ENCODE results near the gene RTN4IP1. TPM values are rescaled to one million over a fixed set of nuclear protein-coding genes. Genes with fewer than 3 reads are reported as not detected.
A peak's percentile ranks its signal among the peaks of the same experiment; 100 is the strongest.
"Not testable (repeated sequence)": the region's sequence is repeated elsewhere in the genome, so short reads cannot be mapped to it uniquely, and the experiment has no call there.

Gene RTN4IP1
- total and polyA plus RNA-seq, 4 experiments from 2014 or later, result 5.8 to 8.3 (median 7.4) TPM

DNA sequence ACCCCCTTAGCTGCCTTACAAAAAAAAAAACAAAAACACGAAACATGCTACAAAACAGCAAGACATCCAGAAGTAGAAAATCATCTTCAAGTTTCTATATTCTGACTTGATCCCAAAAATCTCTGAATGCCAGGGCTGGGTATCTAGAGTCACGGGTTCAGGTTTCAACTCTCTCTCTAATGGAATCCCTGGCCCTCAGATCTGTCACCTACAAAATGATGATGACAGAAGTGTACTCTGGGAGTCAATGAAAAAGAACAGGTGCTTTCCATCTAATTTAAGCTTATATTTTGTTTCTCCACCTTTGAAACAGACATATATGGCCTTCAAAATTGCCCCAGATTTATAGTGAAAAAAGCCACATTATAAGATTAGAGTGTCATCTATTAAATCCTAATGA, 18.3 kb downstream of the RTN4IP1 start:
- Histone ChIP-seq H3K4me3 (ENCODE audit: low read length in 2 of 2) (no peak overlapping the region), H3K4me1 (ENCODE audit: insufficient read depth, low read length) (no peaks in the 10 kb centered on the region), H3K27me3 (ENCODE audit: insufficient read depth, low read length) (no peaks in the 10 kb centered on the region), H3K27ac (ENCODE audit: low read depth, low read length) (no peak overlapping the region), H3K36me3 (ENCODE audit: insufficient read depth, low read length) (no peaks in the 10 kb centered on the region), H3K9me3 (ENCODE audit: control insufficient read depth in 1 of 2, low read length in 2 of 2) (no peaks in the 10 kb centered on the region)
- DNase-seq, result no peak
- peaks cover 8 to 20% of the 10 kb centered on the region in 2 donors for H3K36me3 Mint-ChIP-seq
- no peak overlapping the region for H3K27ac Mint-ChIP-seq
- ChIA-PET CTCF (ENCODE audit: partially characterized antibody) (interaction anchor here (0.6 to 1.5 kb wide), 7 partner anchors 9 to 272 kb away, joined by 3 to 4 read pairs (median 3); no protein-coding TSS in a partner anchor), POLR2A (ENCODE audit: partially characterized antibody) (no interaction called here)
- peaks cover 0 to 5% (median 1%) of the 10 kb centered on the region in 4 donors for H3K4me1 Mint-ChIP-seq
- no peaks in the 10 kb centered on the region for H3K27me3 Mint-ChIP-seq
- H3K9me3 Mint-ChIP-seq, result no peaks in the 10 kb centered on the region
- no peak overlapping the region for H3K4me3 Mint-ChIP-seq
- intact Hi-C loops (cut with micrococcal nuclease), result no loop called here

DNA sequence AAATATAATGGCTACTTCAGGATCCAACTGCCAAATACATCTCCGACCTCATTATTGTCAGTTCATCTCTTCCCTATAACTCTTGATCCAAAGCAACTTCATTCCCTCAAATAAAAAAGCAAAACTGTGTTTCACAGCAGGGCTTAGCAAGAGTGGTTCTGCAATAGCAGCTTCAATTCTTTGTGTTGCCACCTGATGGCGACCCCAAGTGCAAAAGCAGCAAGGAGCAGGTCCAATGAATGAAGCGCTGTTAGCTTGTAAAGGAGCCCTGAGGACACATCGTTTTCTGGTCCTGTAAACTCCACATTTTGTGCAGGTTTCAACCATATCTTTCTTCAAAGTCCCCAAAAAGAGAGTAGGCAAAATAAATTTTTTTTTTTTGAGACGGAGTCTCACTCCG, 19.6 kb downstream of the RTN4IP1 start:
- H3K36me3 ChIP-seq (ENCODE audit: insufficient read depth, low read length), result no peaks in the 10 kb centered on the region
- ChIA-PET CTCF (ENCODE audit: partially characterized antibody) (interaction anchor here (0.5 to 3.0 kb wide), 6 partner anchors 9 to 680 kb away, joined by 3 to 17 read pairs (median 3); no protein-coding TSS in a partner anchor), POLR2A (ENCODE audit: partially characterized antibody) (no interaction called here)
- peaks cover 8 to 19% of the 10 kb centered on the region in 2 donors for H3K36me3 Mint-ChIP-seq
- DNase-seq, result no peak
- intact Hi-C loops (cut with micrococcal nuclease), result no loop called here
- no peak overlapping the region for H3K27ac ChIP-seq (ENCODE audit: low read depth, low read length)
- H3K4me3 Mint-ChIP-seq, result no peak overlapping the region
- no peak overlapping the region for H3K27ac Mint-ChIP-seq
- H3K27me3 Mint-ChIP-seq, result no peaks in the 10 kb centered on the region
- H3K4me1 ChIP-seq (ENCODE audit: insufficient read depth, low read length), result no peaks in the 10 kb centered on the region
- H3K4me3 ChIP-seq (ENCODE audit: low read length in 2 of 2), result no peak overlapping the region
- H3K9me3 ChIP-seq (ENCODE audit: control insufficient read depth in 1 of 2, low read length in 2 of 2), result no peaks in the 10 kb centered on the region
- peaks cover 0 to 5% (median 1%) of the 10 kb centered on the region in 4 donors for H3K4me1 Mint-ChIP-seq
- H3K9me3 Mint-ChIP-seq, result no peaks in the 10 kb centered on the region
- no peaks in the 10 kb centered on the region for H3K27me3 ChIP-seq (ENCODE audit: insufficient read depth, low read length)

GRCh38 chr6:106608080-106608668, 21.1 kb downstream of the RTN4IP1 start:
- Histone ChIP-seq H3K4me1 (ENCODE audit: insufficient read depth, low read length) (no peaks in the 10 kb centered on the region), H3K27ac (ENCODE audit: low read depth, low read length) (no peak overlapping the region), H3K36me3 (ENCODE audit: insufficient read depth, low read length) (no peaks in the 10 kb centered on the region), H3K4me3 (ENCODE audit: low read length in 2 of 2) (no peak overlapping the region), H3K27me3 (ENCODE audit: insufficient read depth, low read length) (no peaks in the 10 kb centered on the region), H3K9me3 (ENCODE audit: control insufficient read depth in 1 of 2, low read length in 2 of 2) (no peaks in the 10 kb centered on the region)
- peak in 4 of 5 donors; percentile 31 to 47 (median 37) for DNase-seq
- CTCF ChIA-PET (ENCODE audit: partially characterized antibody), result interaction anchor here (0.8 to 3.0 kb wide), 14 partner anchors 8 to 164 kb away, joined by 3 to 17 read pairs (median 4); no protein-coding TSS in a partner anchor
- Mint-ChIP-seq H3K27ac (peak overlapping the region in 1 of 7 donors; percentile 0), H3K4me3 (no peak overlapping the region), H3K36me3 (peaks cover 5 to 10% of the 10 kb centered on the region in 2 donors), H3K4me1 (peaks cover 0 to 5% (median 1%) of the 10 kb centered on the region in 4 donors), H3K27me3 (no peaks in the 10 kb centered on the region), H3K9me3 (no peaks in the 10 kb centered on the region)
- POLR2A ChIA-PET (ENCODE audit: partially characterized antibody), result no interaction called here
- intact Hi-C loops (cut with micrococcal nuclease), result loop anchor here (1.0 kb wide), 1 partner anchor 371 kb away; no protein-coding TSS in a partner anchor

GRCh38 chr6:106600329-106600728, 29.0 kb downstream of the RTN4IP1 start:
- H3K27me3 ChIP-seq (ENCODE audit: insufficient read depth, low read length), result no peaks in the 10 kb centered on the region

DNA sequence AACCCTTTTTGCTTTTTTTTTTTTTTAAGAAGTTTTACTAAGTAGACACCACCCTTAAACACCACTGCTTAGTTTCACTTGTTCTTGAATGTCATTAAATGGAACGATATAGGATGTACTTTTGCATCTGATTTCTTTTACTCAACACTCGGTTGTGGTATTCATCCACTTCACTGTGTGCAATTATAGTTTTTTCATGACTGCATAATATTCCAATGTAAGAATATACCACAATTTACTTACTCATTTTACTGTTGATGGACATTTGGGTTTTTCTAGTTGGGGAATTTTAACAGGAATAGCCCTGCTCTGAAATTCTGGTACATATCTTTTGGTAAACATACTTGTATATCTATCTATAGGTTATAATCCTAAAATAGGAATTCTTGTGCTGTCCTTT, 29.9 kb downstream of the RTN4IP1 start:
- Histone ChIP-seq H3K27ac (ENCODE audit: low read depth, low read length) (no peak overlapping the region), H3K36me3 (ENCODE audit: insufficient read depth, low read length) (no peaks in the 10 kb centered on the region), H3K4me3 (ENCODE audit: low read length in 2 of 2) (no peak overlapping the region), H3K27me3 (ENCODE audit: insufficient read depth, low read length) (no peaks in the 10 kb centered on the region), H3K9me3 (ENCODE audit: control insufficient read depth in 1 of 2, low read length in 2 of 2) (no peaks in the 10 kb centered on the region), H3K4me1 (ENCODE audit: insufficient read depth, low read length) (no peaks in the 10 kb centered on the region)
- Mint-ChIP-seq H3K9me3 (peaks cover 0 to 2% (median 0%) of the 10 kb centered on the region in 8 donors), H3K27me3 (no peaks in the 10 kb centered on the region), H3K36me3 (peaks cover 17 to 52% of the 10 kb centered on the region in 2 donors), H3K27ac (no peak overlapping the region), H3K4me1 (no peaks in the 10 kb centered on the region), H3K4me3 (peak overlapping the region in 1 of 8 donors; percentile 20)
- DNase-seq, result no peak
- POLR2A ChIA-PET (ENCODE audit: partially characterized antibody), result no interaction called here
- intact Hi-C loops (cut with micrococcal nuclease), result no loop called here
- CTCF ChIA-PET (ENCODE audit: partially characterized antibody), result no interaction called here

More at GRCh38 chr6:106600329-106600728, 29.0 kb downstream of the RTN4IP1 start:
- no peaks in the 10 kb centered on the region for H3K36me3 ChIP-seq (ENCODE audit: insufficient read depth, low read length)
- Mint-ChIP-seq H3K4me1 (no peaks in the 10 kb centered on the region), H3K27me3 (no peaks in the 10 kb centered on the region), H3K9me3 (peaks cover 0 to 2% (median 0%) of the 10 kb centered on the region in 8 donors), H3K36me3 (peaks cover 19 to 49% of the 10 kb centered on the region in 2 donors), H3K27ac (no peak overlapping the region), H3K4me3 (no peak overlapping the region)
- H3K27ac ChIP-seq (ENCODE audit: low read depth, low read length), result no peak overlapping the region
- no peak for DNase-seq
- H3K4me3 ChIP-seq (ENCODE audit: low read length in 2 of 2), result no peak overlapping the region
- H3K9me3 ChIP-seq (ENCODE audit: control insufficient read depth in 1 of 2, low read length in 2 of 2), result no peaks in the 10 kb centered on the region
- ChIA-PET CTCF (ENCODE audit: partially characterized antibody) (no interaction called here), POLR2A (ENCODE audit: partially characterized antibody) (no interaction called here)
- no peaks in the 10 kb centered on the region for H3K4me1 ChIP-seq (ENCODE audit: insufficient read depth, low read length)
- intact Hi-C loops (cut with micrococcal nuclease), result no loop called here

- no peak overlapping the region for H3K4me3 ChIP-seq (ENCODE audit: low read length in 2 of 2)
- no peak overlapping the region for H3K27ac ChIP-seq (ENCODE audit: low read depth, low read length)
- no peaks in the 10 kb centered on the region for H3K9me3 Mint-ChIP-seq
- H3K27ac Mint-ChIP-seq, result no peak overlapping the region
- H3K4me1 ChIP-seq (ENCODE audit: insufficient read depth, low read length), result no peaks in the 10 kb centered on the region
- no peak overlapping the region for H3K4me3 Mint-ChIP-seq
- DNase-seq, result no peak
- intact Hi-C loops (cut with micrococcal nuclease), result no loop called here
- H3K27me3 Mint-ChIP-seq, result no peaks in the 10 kb centered on the region
- peaks cover 31 to 45% of the 10 kb centered on the region in 2 donors for H3K36me3 Mint-ChIP-seq
- no peaks in the 10 kb centered on the region for H3K9me3 ChIP-seq (ENCODE audit: control insufficient read depth in 1 of 2, low read length in 2 of 2)
- CTCF ChIA-PET (ENCODE audit: partially characterized antibody), result interaction anchor here (0.6 to 1.0 kb wide), 2 partner anchors 17 to 494 kb away, joined by 3 read pairs; no protein-coding TSS in a partner anchor
- no peaks in the 10 kb centered on the region for H3K4me1 Mint-ChIP-seq
- POLR2A ChIA-PET (ENCODE audit: partially characterized antibody), result no interaction called here
- no peaks in the 10 kb centered on the region for H3K27me3 ChIP-seq (ENCODE audit: insufficient read depth, low read length)
- H3K36me3 ChIP-seq (ENCODE audit: insufficient read depth, low read length), result no peaks in the 10 kb centered on the region
Observed at GRCh38 chr6:106591111-106591825, 38.0 kb downstream of the RTN4IP1 start.

GRCh38 chr6:106588937-106589336, 40.4 kb downstream of the RTN4IP1 start:
- DNase-seq; intact Hi-C loops (cut with micrococcal nuclease); H3K4me3 Mint-ChIP-seq; H3K27me3 Mint-ChIP-seq; H3K27me3 ChIP-seq (ENCODE audit: insufficient read depth, low read length); H3K27ac ChIP-seq (ENCODE audit: low read depth, low read length); H3K4me1 ChIP-seq (ENCODE audit: insufficient read depth, low read length); H3K9me3 ChIP-seq (ENCODE audit: control insufficient read depth in 1 of 2, low read length in 2 of 2); H3K4me1 Mint-ChIP-seq; H3K27ac Mint-ChIP-seq; H3K36me3 ChIP-seq (ENCODE audit: insufficient read depth, low read length); POLR2A ChIA-PET (ENCODE audit: partially characterized antibody); H3K4me3 ChIP-seq (ENCODE audit: low read length in 2 of 2); H3K9me3 Mint-ChIP-seq: not testable (repeated sequence)
- CTCF ChIA-PET (ENCODE audit: partially characterized antibody), result interaction anchor here (1.8 kb wide), 1 partner anchor 22 kb away, joined by 4 read pairs; no protein-coding TSS in a partner anchor
- H3K36me3 Mint-ChIP-seq, result peaks cover 42 to 50% of the 10 kb centered on the region in 2 donors

Data from CD4-positive, alpha-beta memory T cell (primary cell).